ENCODE measurements around the gene SETD3.

Gene SETD3

GRCh38 chr14:99481745-99482099 lies 1.1 kb upstream of the SETD3 start:
- DNase-seq: no peak

- DNase-seq: peak; percentile 100
Measured at GRCh38 chr14:99480917-99481744, 472 bp upstream of the SETD3 start, which contains the start of gene CCNK. Gene CCNK, plus strand, starts transcription at chr14:99481409. Its CDS starts 11,269 bp downstream, at chr14:99492678.

GRCh38 chr14:99479160-99479905 lies 1.3 kb downstream of the SETD3 start:
- no peak for DNase-seq

GRCh38 chr14:99478128-99478527 lies 2.5 kb downstream of the SETD3 start:
- no peak for DNase-seq

- no peak for DNase-seq
Measured at GRCh38 chr14:99476864-99477263, 3.8 kb downstream of the SETD3 start.

- no peak for DNase-seq
Measured at GRCh38 chr14:99475660-99476059, 5.0 kb downstream of the SETD3 start.

GRCh38 chr14:99475179-99475578 lies 5.5 kb downstream of the SETD3 start:
- no peak for DNase-seq

- DNase-seq: no peak
Measured at GRCh38 chr14:99473458-99473857, 7.2 kb downstream of the SETD3 start.

- no peak for DNase-seq
Measured at GRCh38 chr14:99472937-99473336, 7.7 kb downstream of the SETD3 start.

GRCh38 chr14:99471731-99472130 lies 8.9 kb downstream of the SETD3 start:
- no peak for DNase-seq

GRCh38 chr14:99468836-99469592 lies 11.6 kb downstream of the SETD3 start:
- no peak for DNase-seq

- DNase-seq: no peak
Measured at GRCh38 chr14:99468081-99468480, 12.6 kb downstream of the SETD3 start.

GRCh38 chr14:99467336-99468078 lies 13.2 kb downstream of the SETD3 start:
- DNase-seq: no peak

GRCh38 chr14:99466758-99467157 lies 13.9 kb downstream of the SETD3 start:
- no peak for DNase-seq

- DNase-seq: no peak
Measured at GRCh38 chr14:99465288-99465687, 15.4 kb downstream of the SETD3 start.

GRCh38 chr14:99463974-99464373 lies 16.7 kb downstream of the SETD3 start:
- DNase-seq: no peak

- DNase-seq: no peak
Measured at GRCh38 chr14:99462210-99462609, 18.4 kb downstream of the SETD3 start.

GRCh38 chr14:99461411-99462085 lies 19.1 kb downstream of the SETD3 start:
- no peak for DNase-seq

GRCh38 chr14:99460793-99461192 lies 19.9 kb downstream of the SETD3 start:
- no peak for DNase-seq

GRCh38 chr14:99459481-99460100 lies 21.1 kb downstream of the SETD3 start:
- DNase-seq: no peak

GRCh38 chr14:99454246-99454645 lies 26.4 kb downstream of the SETD3 start:
- no peak for DNase-seq

GRCh38 chr14:99452968-99453367 lies 27.7 kb downstream of the SETD3 start:
- DNase-seq: no peak
